Measurements from ENCODE around the gene POMC.
A peak's percentile ranks its signal among the peaks of the same experiment; 100 is the strongest.
"Not testable (repeated sequence)": the region's sequence is repeated elsewhere in the genome, so short reads cannot be mapped to it uniquely, and the experiment has no call there.

POMC gene

GRCh38 chr2:25129901-25130520 is 38.4 kb downstream of the POMC start:
- no peak for TF ChIP-seq CTCF (IDR thresholded peaks at IDR 0.05; ENCODE audit: low read depth, low read length)
- DNase-seq (ENCODE audit: low read depth in 2 of 2), result no peak
- no peak overlapping the region for H3K4me3 ChIP-seq (replicated peaks in 1 of 2; ENCODE audit: low read depth in 2 of 2, low read length in 2 of 2)

GRCh38 chr2:25127646-25128045 is 40.7 kb downstream of the POMC start:
- TF ChIP-seq CTCF (IDR thresholded peaks at IDR 0.05; ENCODE audit: low read depth, low read length), result no peak
- DNase-seq (ENCODE audit: low read depth in 2 of 2), result peak in 1 of 2 donors; percentile 44
- no peak overlapping the region for H3K4me3 ChIP-seq (replicated peaks in 1 of 2; ENCODE audit: low read depth in 2 of 2, low read length in 2 of 2)

DNA sequence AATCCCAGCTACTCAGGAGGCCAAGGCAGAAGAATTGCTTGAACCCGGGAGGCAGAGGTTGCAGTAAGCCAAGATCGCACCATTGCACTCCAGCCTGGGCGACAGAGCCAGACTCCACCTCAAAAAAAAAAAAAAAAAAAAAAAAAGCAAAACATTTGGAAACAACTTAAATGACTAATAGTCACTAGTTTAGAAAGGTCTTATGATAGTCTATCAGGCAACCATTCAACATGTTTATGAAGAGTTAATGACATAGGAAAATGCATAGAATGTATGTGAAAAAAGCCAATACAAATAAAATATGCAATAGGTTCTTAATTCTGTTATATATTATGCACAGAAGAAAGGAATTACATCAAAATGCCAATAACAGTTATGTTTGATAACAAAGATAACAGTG is 41.3 kb downstream of the POMC start:
- DNase-seq (ENCODE audit: low read depth in 2 of 2); H3K4me3 ChIP-seq (replicated peaks in 1 of 2; ENCODE audit: low read depth in 2 of 2, low read length in 2 of 2): not testable (repeated sequence)

GRCh38 chr2:25125976-25126375 is 42.4 kb downstream of the POMC start:
- no peak for DNase-seq (ENCODE audit: low read depth in 2 of 2)
- no peak overlapping the region for H3K4me3 ChIP-seq (replicated peaks in 1 of 2; ENCODE audit: low read depth in 2 of 2, low read length in 2 of 2)
- TF ChIP-seq CTCF (IDR thresholded peaks at IDR 0.05; ENCODE audit: low read depth, low read length), result no peak

DNA sequence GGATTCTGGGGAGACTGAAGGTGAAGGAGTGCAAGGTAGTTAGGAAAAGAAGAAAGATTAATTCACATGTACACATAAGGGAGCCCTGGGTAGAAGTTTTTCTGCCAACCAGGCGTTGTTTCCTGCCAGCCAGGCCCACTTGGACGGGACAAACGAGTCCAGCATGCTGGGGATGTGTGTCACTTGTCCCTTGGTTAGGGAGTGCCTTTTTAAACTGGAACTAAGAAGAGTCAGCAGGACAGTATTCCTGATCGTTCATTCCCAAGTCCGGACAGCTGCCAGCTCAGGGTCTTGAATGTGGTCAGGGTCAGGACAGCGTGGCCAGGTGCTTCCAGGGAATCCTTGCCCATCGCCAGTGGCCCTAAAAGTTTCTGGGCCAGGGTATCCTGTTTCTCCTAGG is 43.2 kb downstream of the POMC start:
- H3K4me3 ChIP-seq (replicated peaks in 1 of 2; ENCODE audit: low read depth in 2 of 2, low read length in 2 of 2), result no peak overlapping the region
- TF ChIP-seq CTCF (IDR thresholded peaks at IDR 0.05; ENCODE audit: low read depth, low read length), result no peak
- no peak for DNase-seq (ENCODE audit: low read depth in 2 of 2)

GRCh38 chr2:25123682-25124081 is 44.7 kb downstream of the POMC start:
- TF ChIP-seq CTCF (IDR thresholded peaks at IDR 0.05; ENCODE audit: low read depth, low read length), result no peak
- DNase-seq (ENCODE audit: low read depth in 2 of 2), result no peak
- H3K4me3 ChIP-seq (replicated peaks in 1 of 2; ENCODE audit: low read depth in 2 of 2, low read length in 2 of 2), result no peak overlapping the region

DNA sequence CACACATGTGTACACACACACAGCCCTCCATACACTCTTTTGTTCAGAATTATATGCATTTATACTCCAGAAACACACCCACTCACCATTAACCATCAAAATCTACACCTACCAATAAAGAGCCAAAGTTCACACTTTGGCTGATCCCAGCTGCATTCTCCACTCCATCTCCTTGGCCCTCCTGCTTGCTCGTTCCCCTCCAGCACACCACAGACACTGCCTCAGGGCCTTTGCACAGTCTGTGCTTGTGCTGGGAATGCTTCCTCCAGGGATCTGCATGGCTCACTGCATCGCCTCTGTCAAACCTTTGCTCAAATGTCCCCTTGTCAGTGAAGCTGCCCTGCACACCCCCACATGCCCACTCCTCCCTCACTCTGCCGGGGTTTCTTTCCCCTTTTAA is 46.0 kb downstream of the POMC start:
- no peak for DNase-seq (ENCODE audit: low read depth in 2 of 2)
- no peak for TF ChIP-seq CTCF (IDR thresholded peaks at IDR 0.05; ENCODE audit: low read depth, low read length)
- no peak overlapping the region for H3K4me3 ChIP-seq (replicated peaks in 1 of 2; ENCODE audit: low read depth in 2 of 2, low read length in 2 of 2)

All from cardiac fibroblast (primary cell).